AG09319 (cell line): ENCODE data around the gene MCM10.

Source experiments
- DNase-seq: peaks from one replicate; pipeline ENCODE4 v3.0.0-alpha.2; 2010; ENCODE audit warnings: low read depth; ENCODE audit errors: extremely low read depth
- CTCF ChIP-seq: IDR thresholded peaks from 2 replicates; pipeline ENCODE4 v1.5.1; 2011; ENCODE audit warnings: low read depth, mild to moderate bottlenecking, inconsistent platforms, low read length, moderate library complexity

MCM10 gene

DNA sequence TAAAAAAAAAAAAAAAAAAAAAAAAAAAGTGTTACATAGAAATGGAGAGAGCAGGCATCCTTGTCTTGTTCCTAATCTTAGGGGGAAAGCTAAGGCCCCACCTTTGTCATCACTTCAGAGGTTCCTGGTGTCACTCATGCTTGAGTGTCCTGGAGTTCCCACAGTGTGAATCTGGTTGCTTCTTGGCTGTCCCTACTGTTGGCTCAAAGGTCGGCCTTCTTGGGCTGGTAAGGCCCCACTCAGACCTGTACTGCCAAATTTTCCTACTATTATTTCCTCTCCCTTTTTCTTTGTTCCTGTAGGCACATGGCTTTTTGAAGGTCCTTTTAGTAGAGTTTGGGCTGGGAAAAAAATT, 39.9 kb upstream of the MCM10 start:
- no peak for TF ChIP-seq CTCF
- DNase-seq: no peak

GRCh38 chr10:13136651-13137050, 24.7 kb upstream of the MCM10 start:
- no peak for TF ChIP-seq CTCF

DNA sequence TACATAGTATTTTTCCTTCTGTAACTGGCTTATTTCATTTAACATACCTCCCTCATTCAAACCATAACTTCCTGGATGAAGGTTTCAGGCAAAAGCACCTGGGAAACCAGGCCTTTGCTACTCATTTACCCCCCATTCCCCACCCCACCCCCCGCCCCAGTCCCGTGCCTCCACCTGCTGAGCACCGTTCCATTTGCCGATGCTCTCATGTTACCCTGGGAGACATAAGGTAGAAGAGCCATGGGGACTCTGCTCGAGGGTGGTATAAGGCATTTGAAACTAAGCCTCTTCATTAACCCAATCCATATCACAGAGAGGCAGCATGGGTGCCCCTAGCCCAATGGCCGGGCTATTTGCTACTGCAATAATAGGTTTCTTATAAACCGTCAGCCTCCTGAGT, 22.2 kb upstream of the MCM10 start:
- no peak for DNase-seq
- TF ChIP-seq CTCF: no peak

More at GRCh38 chr10:13136651-13137050, 24.7 kb upstream of the MCM10 start:
- DNase-seq: no peak

DNA sequence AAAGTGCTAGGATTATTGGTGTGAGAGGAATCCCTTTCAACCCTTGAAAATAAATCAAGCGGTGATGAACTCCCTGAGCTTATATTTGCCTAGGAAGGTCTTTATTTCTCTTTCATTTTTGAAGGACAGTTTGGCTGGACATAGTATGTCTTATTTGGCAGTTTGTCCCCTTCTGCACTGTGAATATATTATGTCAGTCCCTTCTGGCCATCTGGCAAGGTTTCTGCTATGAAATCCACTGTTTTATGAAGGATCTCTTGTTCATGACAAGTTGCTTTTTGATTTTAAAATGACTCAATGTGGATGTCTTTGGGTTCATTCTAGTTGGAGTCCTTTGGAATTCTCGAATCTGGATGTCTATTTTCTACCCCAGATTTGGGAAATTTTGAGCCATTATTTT, 21.7 kb upstream of the MCM10 start:
- TF ChIP-seq CTCF: no peak
- no peak for DNase-seq

GRCh38 chr10:13140627-13141190, 20.6 kb upstream of the MCM10 start:
- TF ChIP-seq CTCF: no peak
- no peak for DNase-seq

DNA sequence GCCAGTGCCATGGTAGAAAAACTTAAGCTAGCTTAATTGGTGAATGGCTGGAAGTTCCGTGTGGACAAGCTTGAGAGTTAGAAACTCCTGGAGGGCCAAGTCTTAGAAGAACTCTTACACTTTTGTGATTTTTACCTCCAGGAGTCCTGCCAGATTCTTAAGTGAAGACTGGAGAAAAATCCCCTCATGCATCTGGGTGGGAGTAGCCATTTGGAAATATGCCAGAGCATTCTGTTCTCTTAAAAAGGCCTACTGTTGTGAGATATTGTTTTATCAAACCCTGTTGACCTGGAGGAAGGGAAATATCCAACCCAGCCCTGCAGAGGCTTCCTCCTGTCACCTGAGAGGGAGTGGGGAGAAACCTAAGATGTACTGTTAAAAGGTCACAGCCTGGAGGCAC, 17.6 kb upstream of the MCM10 start:
- TF ChIP-seq CTCF: no peak

DNA sequence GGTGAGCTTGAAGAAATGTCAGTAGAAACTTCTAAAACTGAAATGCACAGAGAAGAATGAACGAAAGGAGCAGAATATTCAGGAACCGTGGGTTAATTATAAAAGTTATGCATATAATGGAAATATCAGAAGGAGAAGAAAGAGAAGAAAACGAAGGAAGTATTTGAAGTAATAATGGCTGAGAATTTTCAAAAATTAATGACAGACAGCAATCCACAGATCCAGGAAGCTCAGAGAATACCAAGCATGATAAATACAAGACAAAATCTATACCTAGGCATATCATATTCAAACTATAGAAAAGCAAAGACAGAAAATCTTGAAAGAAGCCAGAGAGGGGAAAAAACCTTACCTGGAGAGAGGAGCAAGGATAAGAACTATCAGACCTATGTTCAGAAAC, 16.5 kb upstream of the MCM10 start:
- no peak for DNase-seq
- TF ChIP-seq CTCF: no peak

More for the DNA sequence above, 17.6 kb upstream of the MCM10 start:
- DNase-seq: no peak
